Stimulated activated CD4-positive, alpha-beta T cell treated with anti-CD3 and anti-CD28 coated beads, Interleukin-15, amount 100 ng/mL, for 48 hours (primary cell): ENCODE data around the gene ARHGAP23.
"Not testable (repeated sequence)": the region's sequence is repeated elsewhere in the genome, so short reads cannot be mapped to it uniquely, and the experiment has no call there.

Source experiments
- DNase-seq, 2 donors: peaks; one replicate each; pipeline ENCODE4 v3.0.0-alpha.2; 2020; ENCODE audit warnings: low read depth in 2 of 2

ARHGAP23 gene

DNA sequence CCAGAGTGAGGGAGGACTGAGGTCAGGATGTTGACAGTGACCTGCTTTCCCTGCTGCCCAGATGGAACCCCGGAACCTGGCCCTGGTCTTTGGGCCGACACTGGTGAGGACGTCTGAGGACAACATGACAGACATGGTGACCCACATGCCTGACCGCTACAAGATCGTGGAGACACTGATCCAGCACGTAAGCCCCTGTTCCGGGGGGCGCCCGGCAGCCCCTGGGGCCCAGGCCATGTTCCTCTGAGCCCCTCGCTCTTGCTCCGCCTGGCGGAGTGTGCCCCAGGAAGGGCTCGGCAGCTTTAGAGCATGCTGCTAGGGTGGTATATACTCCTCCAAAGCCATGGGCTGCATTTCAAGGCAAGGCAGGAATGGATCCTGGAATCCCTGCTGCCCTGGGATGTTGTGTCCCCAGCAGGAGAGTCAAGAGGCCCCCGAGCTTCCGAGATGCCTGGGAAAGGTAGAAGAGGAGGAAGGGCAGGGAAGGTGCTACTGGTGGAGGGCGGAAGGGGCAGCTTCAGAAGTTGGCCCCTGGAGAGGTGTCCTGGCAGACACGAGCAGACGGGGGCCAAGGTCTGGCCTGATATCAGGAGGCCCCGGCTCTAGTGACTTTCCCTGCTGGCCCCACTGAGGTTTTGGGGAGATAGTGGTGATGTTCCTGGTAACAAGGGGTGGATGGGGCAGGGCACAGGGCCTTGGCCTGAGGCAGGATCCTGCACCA, 63.2 kb downstream of the ARHGAP23 start:
- not testable (repeated sequence) for DNase-seq

DNA sequence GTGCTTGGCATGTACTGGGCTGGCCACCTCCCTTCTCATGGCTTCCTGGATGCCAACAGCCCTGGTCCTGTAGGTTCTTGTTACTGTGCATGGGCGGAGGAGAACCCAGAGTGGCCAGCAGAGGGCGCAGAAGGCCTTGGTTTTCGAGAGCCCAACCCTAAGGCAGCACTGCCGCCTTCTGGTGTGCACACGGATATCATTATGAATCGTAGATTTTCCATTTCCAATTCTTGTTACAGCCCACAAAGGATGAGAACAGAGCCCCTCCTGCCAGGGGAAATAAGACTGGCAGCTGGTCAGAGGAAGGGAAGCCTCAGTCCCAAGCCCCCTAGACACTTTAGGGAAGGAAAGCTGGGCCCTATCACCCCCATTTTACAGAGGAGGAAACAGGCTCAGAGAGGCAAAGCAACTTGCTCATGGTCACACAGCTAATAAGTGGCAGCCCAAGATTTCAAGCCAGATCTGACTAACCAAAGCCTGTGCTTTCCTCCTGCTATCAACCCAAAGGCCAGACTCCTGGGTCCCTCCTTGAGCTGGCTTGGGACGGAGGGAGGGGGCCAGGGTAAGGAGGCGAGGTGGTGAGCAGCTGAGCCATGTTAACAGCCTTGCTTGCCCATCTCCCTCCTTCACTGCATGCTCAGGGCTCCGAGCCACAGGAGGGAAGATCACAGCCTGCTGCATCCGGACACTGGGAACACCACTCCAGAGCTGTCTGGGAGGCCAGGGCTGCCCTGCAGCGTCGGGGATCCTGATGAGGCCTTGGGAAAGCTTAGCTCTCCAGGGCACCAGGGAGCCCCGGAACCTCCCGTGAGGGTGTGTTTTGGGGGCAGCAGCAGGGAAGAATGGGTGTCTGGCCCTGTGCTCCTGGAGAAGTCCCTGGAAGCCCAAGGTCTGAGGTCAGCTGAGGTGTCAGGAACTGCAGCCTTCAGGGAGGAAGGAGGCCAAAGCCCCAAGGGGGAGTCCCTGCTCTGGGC, 64.1 kb downstream of the ARHGAP23 start:
- peak; percentile 86 to 91 for DNase-seq

DNA sequence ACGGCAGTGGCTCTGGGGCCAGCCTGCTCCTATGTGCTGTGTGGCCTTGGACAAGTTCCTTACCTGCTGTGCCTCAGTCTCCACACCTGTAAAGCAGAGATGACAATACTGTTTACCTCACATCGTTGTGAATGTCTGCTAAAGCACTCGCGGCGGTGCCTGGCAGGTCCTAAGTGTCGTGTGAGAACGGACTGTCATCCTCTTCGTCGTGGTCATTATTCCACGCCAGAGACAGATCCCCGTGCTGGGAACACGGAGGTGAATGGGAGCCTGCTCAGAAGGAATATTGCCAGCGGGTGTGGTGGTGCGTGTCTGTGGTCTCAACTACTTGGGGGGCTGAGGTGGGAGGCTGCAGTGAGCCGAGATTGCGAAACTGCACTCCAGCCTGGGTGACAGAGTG, 65.9 kb downstream of the ARHGAP23 start:
- not testable (repeated sequence) for DNase-seq

DNA sequence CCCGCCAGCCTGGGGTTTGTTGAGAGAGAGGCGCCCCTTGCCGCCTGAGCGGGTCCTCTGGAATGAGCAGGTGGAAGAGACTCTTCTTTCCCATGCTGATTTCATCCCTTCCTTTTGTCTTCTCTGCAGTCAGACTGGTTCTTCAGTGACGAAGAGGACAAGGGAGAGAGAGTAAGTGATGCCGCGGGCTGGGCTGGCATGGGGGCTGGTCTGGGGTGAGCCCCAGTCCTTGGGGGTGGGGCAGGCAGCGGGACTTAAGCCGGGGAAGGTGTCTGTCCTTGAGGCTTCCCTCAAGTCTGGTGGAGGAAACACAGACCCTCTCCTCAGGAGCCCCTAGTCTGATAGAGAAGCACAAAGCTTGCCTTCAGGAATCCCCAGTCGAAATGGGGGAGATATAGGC, 69.4 kb downstream of the ARHGAP23 start:
- DNase-seq: not testable (repeated sequence)

DNA sequence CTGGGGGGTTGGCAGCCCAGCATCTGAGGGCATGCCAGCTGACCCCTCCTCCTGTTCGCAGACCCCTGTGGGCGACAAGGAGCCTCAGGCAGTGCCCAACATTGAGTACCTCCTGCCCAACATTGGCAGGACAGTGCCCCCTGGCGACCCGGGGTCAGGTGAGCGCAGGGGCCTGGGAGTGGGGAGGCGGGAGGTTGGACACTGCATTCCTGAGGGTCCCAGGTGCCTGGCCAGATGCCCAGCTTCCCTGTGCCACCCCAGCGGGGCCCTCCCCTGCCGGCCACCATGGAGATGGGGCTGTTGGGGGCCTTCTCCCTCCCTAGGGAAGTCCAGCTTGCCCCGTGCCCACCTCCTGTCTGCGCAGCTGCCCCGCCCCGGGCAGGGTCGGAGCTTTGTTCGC, 70.1 kb downstream of the ARHGAP23 start:
- no peak for DNase-seq

DNA sequence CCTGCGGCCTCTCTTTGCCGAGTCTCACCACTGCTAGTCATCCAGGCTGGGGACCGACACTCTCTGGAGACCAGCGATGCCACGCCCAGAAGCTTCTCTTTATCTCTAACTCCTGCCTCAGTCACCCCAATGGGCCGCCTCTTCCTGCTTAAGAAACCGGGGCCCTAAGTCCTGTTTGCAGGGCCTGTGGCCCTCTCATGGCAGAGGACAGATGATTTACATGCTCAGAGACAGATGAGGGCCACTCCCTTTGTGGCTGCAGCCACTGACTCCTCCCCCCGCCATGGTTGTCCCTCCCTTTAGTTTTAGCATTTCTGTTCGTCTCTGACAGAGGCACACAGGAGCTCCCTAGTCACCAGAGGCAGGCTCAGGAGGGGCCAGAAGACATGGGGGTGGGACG, 71.0 kb downstream of the ARHGAP23 start:
- DNase-seq: not testable (repeated sequence)

DNA sequence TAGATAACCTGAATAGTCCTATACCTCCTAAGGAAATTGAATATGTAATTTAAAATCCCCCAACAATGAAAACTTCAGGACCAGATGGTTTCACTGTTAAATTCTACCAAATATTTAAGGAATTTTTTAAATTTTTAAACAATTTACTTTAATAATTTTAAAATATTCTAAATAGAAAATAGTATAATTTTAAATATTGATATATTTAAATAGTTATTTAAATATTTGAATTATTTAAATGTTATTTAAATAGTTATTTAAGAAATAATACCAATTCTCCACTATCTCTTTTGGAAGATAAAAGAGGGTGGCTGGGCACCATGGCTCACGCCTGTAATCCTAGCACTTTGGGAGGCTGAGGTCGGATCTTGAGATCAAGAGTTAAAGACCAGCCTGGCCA, 73.5 kb downstream of the ARHGAP23 start:
- DNase-seq: not testable (repeated sequence)

DNA sequence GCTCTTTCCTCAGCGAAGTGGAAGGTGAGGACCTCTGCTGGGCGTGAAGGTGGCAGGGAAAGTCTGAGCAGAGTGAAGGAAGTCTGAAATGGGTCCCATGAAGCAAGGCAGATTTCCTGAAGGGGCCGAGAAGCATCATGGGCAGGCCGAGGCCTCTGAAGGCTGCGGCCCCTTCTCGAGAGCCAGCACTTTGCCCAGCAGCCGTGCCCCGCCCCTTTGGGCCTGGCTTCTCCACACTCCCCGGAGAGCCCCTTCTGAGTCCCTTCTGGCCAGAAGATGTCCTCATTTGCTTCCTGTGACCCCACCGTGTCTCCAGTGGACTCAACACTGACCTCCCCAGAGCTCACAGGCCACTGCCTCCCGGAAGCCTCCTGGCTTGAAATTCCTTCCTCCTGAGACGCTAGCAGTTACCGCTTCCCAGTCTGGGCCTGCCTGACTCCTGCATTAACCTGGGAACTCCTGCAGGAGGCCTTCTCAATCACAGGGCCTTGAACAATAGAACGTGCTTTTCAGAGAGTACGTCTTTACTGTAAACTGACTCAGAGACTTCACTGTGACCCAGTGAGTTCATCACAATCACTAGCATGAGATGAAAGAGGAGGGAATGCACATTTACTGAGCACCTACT, 75.1 kb downstream of the ARHGAP23 start:
- DNase-seq: not testable (repeated sequence)

DNA sequence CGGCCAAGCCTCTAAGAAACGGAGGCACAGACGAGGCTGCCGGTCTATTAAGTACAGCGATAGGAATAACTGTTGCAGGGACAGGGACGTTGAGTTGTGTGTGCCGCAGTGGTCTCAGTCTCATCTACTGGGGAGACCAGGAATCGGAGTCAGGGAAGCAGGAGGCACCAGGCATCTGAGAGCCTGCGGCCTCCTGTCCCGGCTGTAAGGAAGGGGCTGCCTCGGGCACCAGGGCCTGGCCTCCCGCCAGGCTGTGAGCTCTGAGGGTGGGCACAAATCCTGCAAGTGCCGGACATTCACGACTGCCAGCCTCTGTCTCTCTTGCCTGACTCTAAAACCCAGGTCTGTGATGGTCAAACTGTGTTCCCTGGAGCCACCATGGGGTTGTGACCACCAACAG, 76.0 kb downstream of the ARHGAP23 start:
- DNase-seq: no peak

DNA sequence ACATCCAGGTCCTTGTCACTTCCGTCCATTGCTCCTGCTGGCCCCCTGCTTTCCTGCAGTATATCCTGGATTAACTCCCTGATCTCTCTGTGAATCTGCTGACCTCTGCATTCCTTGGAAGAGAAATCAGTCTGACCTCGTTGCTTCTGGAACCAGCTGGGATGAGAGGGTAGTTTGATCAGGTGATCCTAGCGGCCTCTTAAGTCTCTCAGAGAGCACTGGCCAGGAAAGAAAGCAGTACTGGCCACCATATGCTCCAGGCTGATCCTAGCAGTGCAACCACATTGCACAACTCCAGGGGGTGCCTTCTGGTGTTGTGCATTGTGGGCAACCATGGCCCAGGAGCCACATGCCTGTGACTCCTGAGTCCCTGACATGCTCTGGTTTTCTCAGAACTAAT, 79.2 kb downstream of the ARHGAP23 start:
- DNase-seq: no peak

DNA sequence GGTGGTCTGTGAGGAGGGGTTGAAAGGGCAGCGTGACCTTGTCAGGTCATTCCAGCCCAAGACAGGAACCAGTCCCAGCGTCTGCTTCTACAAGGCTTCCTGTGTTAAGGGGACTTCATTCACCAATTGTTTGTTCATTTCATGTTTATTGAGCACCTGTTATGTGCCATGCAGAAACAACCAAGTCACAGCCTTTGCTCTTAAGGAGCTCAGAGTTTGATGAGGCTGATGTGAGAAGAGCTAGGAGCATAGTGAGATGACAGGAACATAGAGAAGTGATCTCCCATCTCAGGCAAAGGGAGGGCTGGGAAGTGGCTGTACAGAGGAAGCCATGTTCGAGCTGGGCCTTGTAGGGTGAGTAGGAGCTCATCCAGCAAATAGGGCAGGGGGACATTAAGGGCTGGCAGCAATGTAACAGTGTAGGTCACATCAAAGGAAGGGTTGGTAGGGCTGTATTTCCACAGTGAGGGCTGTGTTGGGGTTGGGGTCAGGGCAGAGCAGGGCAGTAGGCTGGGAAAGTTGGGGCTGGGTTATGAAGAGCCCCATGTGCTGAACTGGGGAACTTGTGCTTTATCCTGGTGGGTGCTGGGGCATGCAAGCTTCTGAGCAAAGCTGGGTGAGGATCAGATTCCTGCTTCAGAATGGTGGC, 79.8 kb downstream of the ARHGAP23 start:
- DNase-seq: no peak

DNA sequence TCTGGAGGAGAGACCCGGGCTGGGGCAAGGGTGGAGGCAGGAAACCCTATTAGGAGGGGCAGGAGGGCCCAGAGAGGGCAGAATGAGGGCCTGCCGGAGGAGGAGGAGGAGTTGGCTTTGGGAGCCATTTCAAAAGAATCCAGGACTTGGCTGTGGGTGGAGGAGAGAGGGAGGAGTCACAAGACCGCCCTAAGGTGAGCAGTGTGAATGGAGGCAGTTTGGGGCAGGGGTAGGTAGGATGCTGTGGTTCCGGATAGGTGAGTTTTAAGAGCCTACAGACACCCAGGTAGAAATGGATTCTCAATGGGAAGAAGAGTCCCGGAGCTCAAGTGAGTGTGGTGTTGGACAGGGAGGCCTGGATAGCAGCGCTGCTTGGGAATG, 80.3 kb downstream of the ARHGAP23 start:
- DNase-seq: no peak

DNA sequence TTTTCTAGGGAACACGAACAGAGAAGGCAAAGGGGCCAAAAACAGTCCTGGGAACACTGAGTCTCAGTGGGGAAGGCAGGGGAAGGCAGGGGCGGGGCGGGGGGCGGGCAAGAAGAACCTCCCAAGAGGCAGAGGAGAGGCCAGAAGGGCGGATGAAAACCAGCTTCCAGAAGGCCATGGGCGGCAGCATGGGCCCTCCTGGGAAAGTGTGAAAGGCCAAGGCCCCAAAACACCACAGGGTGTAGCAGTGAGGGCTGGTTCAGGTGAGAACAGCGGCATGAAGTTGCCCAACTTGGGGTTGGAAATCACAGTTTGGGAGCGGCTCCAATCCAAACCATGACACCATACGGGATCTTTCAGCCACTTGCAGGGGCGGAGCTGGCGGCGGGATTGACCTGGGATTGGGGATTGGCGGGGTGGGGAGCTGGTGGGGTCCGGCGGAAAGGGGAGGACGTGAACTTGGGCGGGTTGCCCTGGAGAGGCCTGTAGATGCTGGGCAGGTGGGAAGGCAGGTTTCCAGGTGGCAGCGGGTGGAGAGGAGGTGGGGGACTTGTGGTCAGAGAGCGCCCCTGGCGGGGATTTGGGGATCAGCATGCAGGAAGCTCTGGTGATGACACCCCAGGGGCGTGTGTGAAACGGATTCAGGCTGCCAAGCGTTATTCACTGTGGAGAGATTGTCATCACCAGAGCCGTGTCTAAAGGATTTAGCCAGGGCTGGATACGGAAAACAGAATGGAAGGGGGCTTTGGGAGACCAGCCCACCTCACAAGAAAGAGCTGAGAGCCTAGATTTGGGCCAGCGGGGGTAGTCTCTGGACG, 80.9 kb downstream of the ARHGAP23 start:
- peak; percentile 71 to 75 for DNase-seq

DNA sequence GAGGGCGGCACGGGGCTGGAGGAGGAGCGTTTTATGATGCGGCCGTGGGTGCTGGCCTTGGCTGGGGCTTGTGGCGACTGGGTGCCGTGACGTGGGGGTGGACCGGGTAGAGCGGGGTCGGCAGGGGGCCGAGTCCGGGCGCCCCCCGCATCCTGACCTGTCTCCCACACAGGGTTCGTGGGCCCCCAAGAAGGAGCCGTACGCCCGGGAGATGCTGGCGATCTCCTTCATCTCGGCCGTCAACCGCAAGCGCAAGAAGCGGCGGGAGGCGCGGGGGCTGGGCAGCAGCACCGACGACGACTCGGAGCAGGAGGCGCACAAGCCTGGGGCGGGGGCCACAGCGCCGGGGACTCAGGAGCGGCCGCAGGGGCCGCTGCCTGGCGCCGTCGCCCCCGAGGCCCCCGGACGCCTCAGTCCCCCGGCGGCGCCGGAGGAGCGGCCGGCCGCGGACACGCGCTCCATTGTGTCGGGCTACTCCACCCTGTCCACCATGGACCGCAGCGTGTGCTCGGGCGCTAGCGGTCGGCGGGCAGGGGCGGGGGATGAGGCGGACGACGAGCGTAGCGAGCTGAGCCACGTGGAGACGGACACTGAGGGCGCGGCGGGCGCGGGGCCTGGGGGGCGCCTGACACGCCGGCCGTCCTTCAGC, 81.6 kb downstream of the ARHGAP23 start:
- no peak for DNase-seq

DNA sequence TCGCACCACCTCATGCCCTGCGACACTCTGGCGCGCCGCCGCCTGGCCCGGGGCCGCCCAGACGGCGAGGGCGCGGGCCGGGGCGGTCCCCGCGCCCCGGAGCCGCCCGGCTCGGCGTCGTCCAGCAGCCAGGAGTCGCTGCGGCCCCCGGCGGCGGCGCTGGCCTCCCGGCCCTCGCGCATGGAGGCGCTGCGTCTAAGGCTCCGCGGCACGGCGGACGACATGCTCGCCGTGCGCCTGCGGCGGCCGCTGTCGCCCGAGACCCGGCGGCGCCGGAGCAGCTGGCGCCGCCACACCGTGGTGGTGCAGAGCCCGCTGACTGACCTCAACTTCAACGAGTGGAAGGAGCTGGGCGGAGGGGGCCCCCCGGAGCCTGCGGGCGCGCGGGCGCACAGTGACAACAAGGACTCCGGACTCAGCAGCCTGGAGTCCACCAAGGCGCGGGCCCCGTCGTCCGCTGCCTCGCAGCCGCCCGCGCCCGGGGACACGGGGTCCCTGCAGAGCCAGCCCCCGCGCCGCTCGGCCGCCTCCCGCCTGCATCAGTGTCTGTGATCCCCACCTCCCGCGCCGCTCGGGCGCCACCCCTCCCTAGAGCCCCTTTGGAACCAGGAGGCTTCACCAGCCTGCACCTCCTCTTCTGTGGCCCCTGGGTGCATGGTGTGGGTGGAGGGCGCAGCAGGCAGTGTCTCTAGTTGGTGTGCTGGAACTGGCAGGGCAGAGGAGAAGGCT, 82.3 kb downstream of the ARHGAP23 start:
- DNase-seq: no peak

DNA sequence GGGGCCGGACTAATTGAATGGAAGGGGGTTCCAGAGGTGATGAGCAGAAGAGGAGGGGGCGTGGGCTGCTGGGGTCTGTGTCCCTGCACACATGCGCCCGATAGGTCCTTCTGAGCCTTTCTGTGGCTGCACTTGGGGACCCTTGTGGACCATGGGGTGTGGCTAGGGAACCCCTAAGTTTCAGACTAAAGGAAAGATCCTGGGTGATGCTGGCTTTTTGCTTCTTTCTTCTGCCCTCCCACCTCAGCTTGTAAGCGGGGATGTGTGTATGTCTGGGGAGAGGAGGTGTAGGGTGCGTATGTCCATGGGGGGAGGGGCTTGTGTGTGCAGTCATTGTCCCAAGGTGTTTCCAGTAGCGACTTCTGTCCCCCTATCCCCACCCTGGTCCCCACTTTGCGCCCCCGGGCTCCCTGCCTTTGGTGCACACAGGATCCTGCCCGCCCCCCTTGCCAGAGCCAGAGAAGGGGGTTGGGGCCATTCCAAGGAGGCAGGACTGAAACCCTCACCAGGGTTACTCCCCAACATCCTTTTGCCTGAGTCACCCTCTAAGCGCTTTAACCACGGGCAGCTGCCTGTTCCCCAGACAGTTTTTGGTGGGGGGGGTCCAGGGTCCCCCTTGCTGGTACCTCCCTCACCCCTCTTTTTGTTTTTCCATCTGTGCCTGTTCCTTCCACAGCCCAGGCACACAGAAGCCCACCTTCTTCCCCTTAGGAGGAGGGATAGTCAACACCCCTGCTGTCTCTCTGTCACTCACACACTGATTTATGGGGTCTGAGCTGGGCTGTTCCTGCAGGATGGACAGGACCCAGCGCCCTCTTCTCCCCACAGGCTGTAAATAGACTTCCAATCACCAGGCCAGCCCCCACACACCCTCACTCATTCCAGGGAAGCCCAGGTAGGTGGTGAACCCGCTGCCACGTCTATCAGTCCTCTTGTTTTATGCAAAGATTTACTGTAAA, 83.2 kb downstream of the ARHGAP23 start:
- DNase-seq: no peak

DNA sequence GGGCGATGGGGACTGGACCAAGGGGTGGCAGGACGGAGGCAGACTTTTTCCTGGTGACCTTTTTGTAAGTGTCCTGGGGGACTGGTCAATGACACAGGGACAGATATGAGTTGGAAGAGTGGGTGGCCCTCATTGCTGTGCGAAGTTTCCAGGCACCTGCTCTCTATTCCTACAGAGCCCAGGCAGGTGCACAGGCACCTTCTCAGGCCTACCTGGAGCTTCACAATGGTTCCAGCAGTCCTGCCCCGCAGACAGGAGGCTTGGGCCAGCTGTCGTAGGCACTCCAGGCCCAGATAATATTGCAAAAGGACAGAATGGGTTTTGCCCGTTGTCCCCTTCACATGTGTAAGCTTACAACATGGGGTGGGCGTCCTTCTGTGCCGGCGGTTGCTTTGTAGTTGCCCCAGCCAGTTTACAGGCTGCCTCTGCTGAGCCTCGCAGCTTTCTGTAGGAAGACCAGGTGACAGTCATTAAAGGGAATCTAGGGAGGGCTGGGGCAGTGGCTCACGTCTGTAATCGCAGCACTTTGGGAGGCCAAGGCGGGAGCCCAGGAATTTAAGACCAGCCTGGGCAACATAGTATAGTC, 84.3 kb downstream of the ARHGAP23 start:
- DNase-seq: no peak

DNA sequence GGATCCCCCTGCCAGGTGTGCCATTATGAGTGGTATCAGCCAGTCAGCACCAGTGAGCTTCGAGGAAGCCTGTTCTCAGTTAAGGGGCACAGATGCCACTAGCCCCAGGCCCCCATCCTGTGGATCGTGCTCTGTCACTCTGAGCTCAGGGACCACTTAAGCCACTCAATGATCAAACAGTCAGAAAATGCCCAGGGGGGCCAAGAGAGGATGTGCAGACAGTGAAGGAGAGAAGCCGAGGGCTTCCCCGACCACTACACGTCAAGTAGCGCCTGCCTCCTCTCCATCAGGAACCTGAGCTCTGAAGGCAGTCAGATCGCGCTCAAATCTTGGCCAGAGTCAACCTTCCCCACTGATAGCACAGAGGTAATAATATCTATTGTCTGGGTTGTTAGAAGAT, 98.3 kb downstream of the ARHGAP23 start:
- not testable (repeated sequence) for DNase-seq
